ENCODE measurements around the gene HNRNPU.
A peak's percentile ranks its signal among the peaks of the same experiment; 100 is the strongest.
"Not testable (repeated sequence)": the region's sequence is repeated elsewhere in the genome, so short reads cannot be mapped to it uniquely, and the experiment has no call there.

Gene HNRNPU

DNA sequence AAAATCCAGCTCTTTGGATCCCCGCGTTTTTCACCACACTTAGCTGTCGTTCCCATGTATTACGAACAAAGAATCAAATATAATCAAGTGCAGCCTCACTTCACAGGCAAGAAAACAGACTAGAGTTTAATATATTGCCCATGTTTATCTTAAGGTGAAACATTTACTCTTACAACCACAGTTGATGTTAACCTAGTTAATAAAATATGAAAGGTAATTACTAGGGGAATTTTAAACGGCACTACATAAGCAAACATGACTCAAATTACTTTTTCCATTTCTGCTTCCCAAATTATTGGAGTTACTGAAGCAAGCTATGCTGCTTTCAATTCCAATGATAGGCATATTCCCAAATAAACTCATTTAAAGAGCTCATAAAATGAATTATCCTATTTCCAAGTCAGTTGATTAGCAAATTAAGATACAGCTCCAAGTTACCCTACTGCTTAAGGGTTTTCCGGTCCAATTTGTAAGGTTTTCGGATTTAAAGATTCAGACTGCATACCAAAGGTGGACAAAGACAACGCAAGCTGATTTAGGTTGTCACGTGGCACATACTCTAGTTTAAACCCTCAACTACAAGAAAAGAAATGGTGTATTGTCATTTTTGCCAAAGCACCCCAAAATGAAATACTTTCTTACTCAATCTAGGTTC lies 22.9 kb downstream of the HNRNPU start:
- H3K4me3 ChIP-seq = no peak overlapping the region
- peaks cover 80% of the 10 kb centered on the region for H3K36me3 ChIP-seq (replicated peaks)
- no peaks in the 10 kb centered on the region for H3K27me3 ChIP-seq (ENCODE audit: low read depth)
- in situ Hi-C loops (cut with MboI; ENCODE audit: low sequenced_read_pairs) = no loop called here
- H3K4me1 ChIP-seq = peaks cover 14% of the 10 kb centered on the region
- H3K9me3 ChIP-seq = no peaks in the 10 kb centered on the region
- no peak for DNase-seq (ENCODE audit: low spot score in 2 of 2)

- H3K27me3 ChIP-seq (ENCODE audit: low read depth) = no peaks in the 10 kb centered on the region
- peaks cover 14% of the 10 kb centered on the region for H3K4me1 ChIP-seq
- peaks cover 69% of the 10 kb centered on the region for H3K36me3 ChIP-seq (replicated peaks)
- DNase-seq (ENCODE audit: low spot score in 2 of 2) = no peak
- H3K9me3 ChIP-seq = no peaks in the 10 kb centered on the region
- H3K4me3 ChIP-seq = no peak overlapping the region
- in situ Hi-C loops (cut with MboI; ENCODE audit: low sequenced_read_pairs) = no loop called here
Observed at GRCh38 chr1:244840219-244840794, 24.0 kb downstream of the HNRNPU start.

DNA sequence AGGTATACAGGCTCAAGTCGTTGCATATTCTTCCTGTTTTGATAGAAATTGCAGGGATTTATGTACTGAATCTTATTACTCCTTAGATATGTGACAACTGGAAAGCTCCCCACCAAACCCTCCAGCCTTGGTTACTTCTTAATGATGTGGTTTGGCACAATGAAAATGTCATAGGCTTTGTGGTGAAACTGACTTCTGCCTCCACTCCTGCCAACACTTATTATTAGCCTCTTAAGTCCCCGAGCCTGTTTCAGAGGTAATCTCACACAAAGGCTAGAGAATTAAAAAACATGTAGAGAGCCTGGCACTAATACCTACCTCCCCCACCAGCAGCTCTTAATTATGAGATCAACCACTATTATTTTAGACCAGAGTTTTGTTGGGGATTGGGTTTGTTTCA lies 24.7 kb downstream of the HNRNPU start:
- Histone ChIP-seq H3K27me3 (ENCODE audit: low read depth) (no peaks in the 10 kb centered on the region), H3K36me3 (replicated peaks) (peaks cover 62% of the 10 kb centered on the region), H3K4me1 (peaks cover 14% of the 10 kb centered on the region), H3K9me3 (no peaks in the 10 kb centered on the region), H3K4me3 (no peak overlapping the region)
- no peak for DNase-seq (ENCODE audit: low spot score in 2 of 2)
- in situ Hi-C loops (cut with MboI; ENCODE audit: low sequenced_read_pairs) = no loop called here

- H3K36me3 ChIP-seq (replicated peaks) = peaks cover 43% of the 10 kb centered on the region
- H3K27me3 ChIP-seq (ENCODE audit: low read depth) = no peaks in the 10 kb centered on the region
- H3K9me3 ChIP-seq = no peaks in the 10 kb centered on the region
- in situ Hi-C loops (cut with MboI; ENCODE audit: low sequenced_read_pairs) = no loop called here
- peaks cover 21% of the 10 kb centered on the region for H3K4me1 ChIP-seq
- no peak overlapping the region for H3K4me3 ChIP-seq
- no peak for DNase-seq (ENCODE audit: low spot score in 2 of 2)
Observed at GRCh38 chr1:244837597-244838258, 26.6 kb downstream of the HNRNPU start.

GRCh38 chr1:244836584-244836983 lies 27.8 kb downstream of the HNRNPU start:
- peaks cover 32% of the 10 kb centered on the region for H3K36me3 ChIP-seq (replicated peaks)
- H3K27me3 ChIP-seq (ENCODE audit: low read depth) = no peaks in the 10 kb centered on the region
- no peak for DNase-seq (ENCODE audit: low spot score in 2 of 2)
- peak overlapping the region; percentile 56 for H3K4me3 ChIP-seq
- in situ Hi-C loops (cut with MboI; ENCODE audit: low sequenced_read_pairs) = no loop called here
- H3K4me1 ChIP-seq = peaks cover 21% of the 10 kb centered on the region
- no peaks in the 10 kb centered on the region for H3K9me3 ChIP-seq

DNA sequence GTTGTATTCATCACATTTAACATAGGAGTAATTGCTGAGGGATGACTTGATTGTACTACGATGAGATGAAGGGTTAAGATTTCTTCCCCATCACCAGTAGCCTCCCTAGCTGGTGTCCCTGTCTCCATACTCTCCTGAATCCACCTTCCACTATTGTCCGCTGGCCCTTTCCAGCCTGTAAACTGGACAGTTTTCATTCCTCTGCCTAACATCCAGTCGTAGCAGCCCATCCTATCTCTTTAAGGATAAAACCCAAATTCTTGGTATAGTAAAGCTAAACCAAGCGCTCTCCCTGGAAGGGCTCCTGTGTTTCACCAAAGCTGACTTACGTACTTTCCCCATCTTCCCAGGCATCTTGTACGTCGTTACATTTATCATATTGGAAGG lies 28.2 kb downstream of the HNRNPU start:
- in situ Hi-C loops (cut with MboI; ENCODE audit: low sequenced_read_pairs) = no loop called here
- peak; percentile 44 to 51 for DNase-seq (ENCODE audit: low spot score in 2 of 2)
- H3K4me1 ChIP-seq = peaks cover 21% of the 10 kb centered on the region

DNA sequence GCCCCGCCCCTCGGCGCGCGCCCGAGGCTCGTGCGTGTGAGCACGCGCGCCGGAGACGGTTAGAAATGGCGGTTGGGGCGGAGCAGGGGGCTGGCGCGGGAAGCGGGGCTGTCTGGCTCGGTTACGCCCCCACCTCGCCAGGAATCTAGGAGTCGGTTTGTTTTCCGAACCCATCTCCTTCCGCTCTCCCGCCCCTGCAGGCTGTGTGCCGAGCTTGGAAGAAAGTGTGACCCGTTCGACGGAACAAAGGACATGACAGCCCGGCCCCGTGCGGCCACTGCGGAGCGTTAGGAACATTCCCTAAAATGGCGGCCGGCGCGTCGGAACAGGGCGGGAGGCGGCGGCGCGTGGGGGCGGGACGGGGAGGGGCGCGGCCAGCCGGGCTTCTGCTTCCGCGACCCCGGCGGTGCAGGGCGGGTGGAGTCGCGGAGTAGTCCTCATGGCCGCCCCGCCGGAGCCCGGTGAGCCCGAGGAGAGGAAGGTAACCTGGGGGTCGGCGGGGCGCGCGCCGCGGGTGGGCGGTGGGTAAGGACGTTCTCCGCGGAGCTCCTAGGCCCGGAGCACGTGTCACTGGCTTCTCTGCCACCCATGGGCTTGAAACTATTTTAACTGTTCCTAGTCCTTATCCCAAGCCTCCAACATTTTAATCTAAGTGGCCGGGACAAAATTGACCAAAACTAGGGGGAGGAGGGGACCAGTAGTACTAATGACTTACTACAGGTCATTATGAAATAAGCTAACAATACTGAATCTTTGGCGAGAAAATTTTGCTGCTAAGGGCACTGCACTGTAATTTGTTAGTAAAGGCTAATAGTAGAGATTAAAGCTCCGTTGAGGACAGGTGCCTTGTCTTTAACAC lies 28.8 kb downstream of the HNRNPU start, which contains the start of gene COX20:
Gene COX20, plus strand, starts transcription at position 383 of the 859 bp plus-strand sequence. Its CDS starts 57 bp downstream, at position 440.
- in situ Hi-C loops (cut with MboI; ENCODE audit: low sequenced_read_pairs) = no loop called here
- Histone ChIP-seq H3K27me3 (ENCODE audit: low read depth) (no peaks in the 10 kb centered on the region), H3K4me3 (peak within 1 kb of the TSS; percentile 56), H3K36me3 (replicated peaks) (peaks cover 21% of the 10 kb centered on the region), H3K9me3 (no peaks in the 10 kb centered on the region), H3K4me1 (peaks cover 17% of the 10 kb centered on the region)
- DNase-seq (ENCODE audit: low spot score in 2 of 2) = peak; percentile 87 to 94

More for the DNA sequence above, 28.2 kb downstream of the HNRNPU start:
- Histone ChIP-seq H3K27me3 (ENCODE audit: low read depth) (no peaks in the 10 kb centered on the region), H3K36me3 (replicated peaks) (peaks cover 27% of the 10 kb centered on the region), H3K9me3 (no peaks in the 10 kb centered on the region), H3K4me3 (peak overlapping the region; percentile 56)

- peak in 1 of 2 experiments; percentile 79 for DNase-seq (ENCODE audit: low spot score in 2 of 2)
- peaks cover 17% of the 10 kb centered on the region for H3K4me1 ChIP-seq
- in situ Hi-C loops (cut with MboI; ENCODE audit: low sequenced_read_pairs) = no loop called here
Observed at GRCh38 chr1:244834543-244835275, 29.6 kb downstream of the HNRNPU start.

DNA sequence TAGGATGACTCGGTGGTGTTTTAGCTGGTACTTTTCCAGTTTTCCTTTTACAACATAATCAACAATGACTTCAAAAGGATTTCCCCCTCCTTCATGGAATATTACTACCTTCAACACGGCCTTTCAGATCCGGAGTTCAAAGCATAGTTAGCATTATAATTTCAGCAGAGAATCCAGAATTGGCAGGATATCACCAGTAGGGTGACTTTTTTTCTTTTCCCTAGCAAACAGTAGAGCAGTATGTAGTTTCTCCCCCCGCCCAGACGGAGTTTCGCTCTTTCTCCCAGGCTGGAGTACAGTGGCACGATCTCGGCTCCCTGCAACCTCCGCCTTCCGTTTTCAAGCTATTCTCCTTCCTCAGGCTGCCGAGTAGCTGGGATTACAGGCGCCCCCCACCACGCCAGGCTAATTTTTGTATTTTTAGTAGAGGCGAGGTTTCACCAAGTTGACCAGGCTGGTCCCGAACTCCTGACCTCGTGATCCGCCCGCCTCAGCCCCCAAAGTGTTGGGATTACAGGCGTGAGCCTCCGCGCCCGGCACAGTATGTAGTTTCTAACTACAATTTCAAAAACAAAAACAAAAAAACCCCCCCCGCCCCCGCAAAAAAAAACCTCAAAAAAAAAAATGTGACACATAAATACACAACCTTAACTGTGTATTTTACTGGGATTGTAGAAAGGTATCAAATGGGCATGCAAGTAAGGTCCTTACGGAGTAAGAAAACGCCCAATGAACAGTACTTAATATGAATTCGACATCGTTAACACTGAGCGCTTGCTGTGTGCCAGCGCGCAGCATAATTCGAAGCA lies 30.4 kb downstream of the HNRNPU start:
- H3K27me3 ChIP-seq (ENCODE audit: low read depth) = no peaks in the 10 kb centered on the region
- DNase-seq (ENCODE audit: low spot score in 2 of 2) = peak; percentile 77 to 86
- peak overlapping the region; percentile 56 for H3K4me3 ChIP-seq
- H3K36me3 ChIP-seq (replicated peaks) = peaks cover 7% of the 10 kb centered on the region
- peaks cover 17% of the 10 kb centered on the region for H3K4me1 ChIP-seq
- no peaks in the 10 kb centered on the region for H3K9me3 ChIP-seq
- in situ Hi-C loops (cut with MboI; ENCODE audit: low sequenced_read_pairs) = no loop called here

More at GRCh38 chr1:244834543-244835275, 29.6 kb downstream of the HNRNPU start:
- H3K9me3 ChIP-seq = no peaks in the 10 kb centered on the region
- no peaks in the 10 kb centered on the region for H3K27me3 ChIP-seq (ENCODE audit: low read depth)
- peak overlapping the region; percentile 56 for H3K4me3 ChIP-seq
- peaks cover 13% of the 10 kb centered on the region for H3K36me3 ChIP-seq (replicated peaks)

DNA sequence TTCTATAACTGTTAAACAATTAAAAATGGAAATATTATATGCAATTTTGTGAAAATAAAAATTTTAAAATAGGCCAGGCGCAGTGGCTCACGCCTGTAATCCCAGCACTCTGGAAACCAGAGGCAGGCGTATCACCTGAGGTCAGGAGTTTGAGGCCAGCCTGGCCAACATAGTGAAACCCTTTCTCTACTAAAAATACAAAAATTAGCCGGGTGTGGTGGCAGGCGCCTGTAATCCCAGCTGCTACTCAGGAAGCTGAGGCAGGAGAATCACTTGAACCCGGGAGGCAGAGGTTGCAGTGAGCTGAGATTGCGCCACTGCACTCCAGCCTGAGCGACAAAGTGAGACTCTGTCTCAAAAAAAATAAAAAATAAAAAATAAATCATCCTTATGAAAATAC lies 31.1 kb downstream of the HNRNPU start:
- H3K4me1 ChIP-seq = peaks cover 17% of the 10 kb centered on the region
- DNase-seq (ENCODE audit: low spot score in 2 of 2); H3K36me3 ChIP-seq (replicated peaks); H3K9me3 ChIP-seq; in situ Hi-C loops (cut with MboI; ENCODE audit: low sequenced_read_pairs); H3K27me3 ChIP-seq (ENCODE audit: low read depth): not testable (repeated sequence)
- H3K4me3 ChIP-seq = peak overlapping the region; percentile 56

- in situ Hi-C loops (cut with MboI; ENCODE audit: low sequenced_read_pairs) = no loop called here
- no peaks in the 10 kb centered on the region for H3K27me3 ChIP-seq (ENCODE audit: low read depth)
- DNase-seq (ENCODE audit: low spot score in 2 of 2) = no peak
- no peaks in the 10 kb centered on the region for H3K36me3 ChIP-seq (replicated peaks)
- no peak overlapping the region for H3K4me3 ChIP-seq
- H3K4me1 ChIP-seq = peaks cover 9% of the 10 kb centered on the region
- no peaks in the 10 kb centered on the region for H3K9me3 ChIP-seq
Observed at GRCh38 chr1:244830639-244831038, 33.7 kb downstream of the HNRNPU start.

GRCh38 chr1:244826712-244827111 lies 37.6 kb downstream of the HNRNPU start:
- in situ Hi-C loops (cut with MboI; ENCODE audit: low sequenced_read_pairs) = no loop called here
- Histone ChIP-seq H3K27me3 (ENCODE audit: low read depth) (no peaks in the 10 kb centered on the region), H3K36me3 (replicated peaks) (no peaks in the 10 kb centered on the region), H3K4me3 (no peak overlapping the region), H3K4me1 (peaks cover 8% of the 10 kb centered on the region), H3K9me3 (no peaks in the 10 kb centered on the region)
- no peak for DNase-seq (ENCODE audit: low spot score in 2 of 2)

Measured in HAP-1 (cell line).